Measurements from ENCODE around the gene PRKN.

DNA sequence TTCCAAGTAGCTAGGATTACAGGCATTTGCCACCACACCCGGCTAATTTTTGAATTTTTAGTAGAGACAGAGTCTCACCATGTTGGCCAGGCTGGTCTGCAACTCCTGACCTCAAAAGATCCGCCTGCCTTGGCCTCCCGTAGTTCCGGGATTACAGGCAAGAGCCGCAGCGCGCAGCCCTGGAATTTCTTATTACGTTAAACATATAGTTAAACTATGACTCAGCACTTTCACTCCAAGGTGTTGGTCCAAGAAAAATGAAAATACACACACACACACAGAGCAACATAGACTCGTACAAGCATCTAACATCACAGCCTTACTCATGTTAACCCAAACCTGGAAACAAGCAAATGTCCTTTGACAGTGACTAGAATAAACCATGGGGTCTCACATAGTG lies 663.9 kb downstream of the PRKN start:
- TF ChIP-seq, protein P1, sequence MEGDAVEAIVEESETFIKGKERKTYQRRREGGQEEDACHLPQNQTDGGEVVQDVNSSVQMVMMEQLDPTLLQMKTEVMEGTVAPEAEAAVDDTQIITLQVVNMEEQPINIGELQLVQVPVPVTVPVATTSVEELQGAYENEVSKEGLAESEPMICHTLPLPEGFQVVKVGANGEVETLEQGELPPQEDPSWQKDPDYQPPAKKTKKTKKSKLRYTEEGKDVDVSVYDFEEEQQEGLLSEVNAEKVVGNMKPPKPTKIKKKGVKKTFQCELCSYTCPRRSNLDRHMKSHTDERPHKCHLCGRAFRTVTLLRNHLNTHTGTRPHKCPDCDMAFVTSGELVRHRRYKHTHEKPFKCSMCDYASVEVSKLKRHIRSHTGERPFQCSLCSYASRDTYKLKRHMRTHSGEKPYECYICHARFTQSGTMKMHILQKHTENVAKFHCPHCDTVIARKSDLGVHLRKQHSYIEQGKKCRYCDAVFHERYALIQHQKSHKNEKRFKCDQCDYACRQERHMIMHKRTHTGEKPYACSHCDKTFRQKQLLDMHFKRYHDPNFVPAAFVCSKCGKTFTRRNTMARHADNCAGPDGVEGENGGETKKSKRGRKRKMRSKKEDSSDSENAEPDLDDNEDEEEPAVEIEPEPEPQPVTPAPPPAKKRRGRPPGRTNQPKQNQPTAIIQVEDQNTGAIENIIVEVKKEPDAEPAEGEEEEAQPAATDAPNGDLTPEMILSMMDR (IDR thresholded peaks at IDR 0.05; ENCODE audit: poor library complexity): no peak
- no peak for TF ChIP-seq EZH2 (IDR thresholded peaks at IDR 0.05; ENCODE audit: borderline replicate concordance)
